Stimulated activated CD4-positive, alpha-beta T cell treated with anti-CD3 and anti-CD28 coated beads, Interleukin-12 subunit alpha, Interleukin-12 subunit beta, amount 100 ng/mL, for 48 hours (primary cell): Measurements from ENCODE around the gene SIL1.
"Not testable (repeated sequence)": the region's sequence is repeated elsewhere in the genome, so short reads cannot be mapped to it uniquely, and the experiment has no call there.

ENCODE experiments used
- DNase-seq, 3 donors: peaks; one replicate each; pipeline ENCODE4 v3.0.0-alpha.2; 2020; ENCODE audit warnings: low read depth in 2 of 3, low spot score in 1 of 3

SIL1 gene

GRCh38 chr5:139204196-139204595 lies 6.0 kb upstream of the SIL1 start:
- DNase-seq = no peak

GRCh38 chr5:139199321-139199720 lies 1.2 kb upstream of the SIL1 start:
- no peak for DNase-seq

- DNase-seq = no peak
Observed at GRCh38 chr5:139196296-139196956, 1.7 kb downstream of the SIL1 start.

DNA sequence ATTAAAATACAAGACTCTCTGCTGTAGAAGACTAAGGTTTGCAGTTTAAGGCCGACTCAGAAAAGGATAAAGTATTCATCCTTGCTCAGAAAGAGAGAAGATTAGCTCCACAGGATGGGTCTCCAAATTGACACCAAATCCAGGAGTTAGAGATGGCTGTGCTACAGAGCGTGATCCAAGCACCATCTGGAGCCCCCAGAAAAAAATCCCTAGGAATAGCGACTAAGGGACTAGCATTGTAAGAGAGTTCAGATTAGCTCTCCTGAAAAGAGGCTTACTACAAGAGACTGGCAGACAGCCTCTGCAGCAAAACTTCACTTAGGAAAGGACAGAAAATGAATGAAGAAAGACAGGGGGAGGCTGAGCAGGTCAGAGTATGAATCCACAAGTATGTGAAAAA lies 3.7 kb downstream of the SIL1 start:
- no peak for DNase-seq

GRCh38 chr5:139193928-139194327 lies 4.2 kb downstream of the SIL1 start:
- DNase-seq = no peak

GRCh38 chr5:139192906-139193305 lies 5.3 kb downstream of the SIL1 start:
- DNase-seq = not testable (repeated sequence)

- not testable (repeated sequence) for DNase-seq
Observed at GRCh38 chr5:139191954-139192353, 6.2 kb downstream of the SIL1 start.

DNA sequence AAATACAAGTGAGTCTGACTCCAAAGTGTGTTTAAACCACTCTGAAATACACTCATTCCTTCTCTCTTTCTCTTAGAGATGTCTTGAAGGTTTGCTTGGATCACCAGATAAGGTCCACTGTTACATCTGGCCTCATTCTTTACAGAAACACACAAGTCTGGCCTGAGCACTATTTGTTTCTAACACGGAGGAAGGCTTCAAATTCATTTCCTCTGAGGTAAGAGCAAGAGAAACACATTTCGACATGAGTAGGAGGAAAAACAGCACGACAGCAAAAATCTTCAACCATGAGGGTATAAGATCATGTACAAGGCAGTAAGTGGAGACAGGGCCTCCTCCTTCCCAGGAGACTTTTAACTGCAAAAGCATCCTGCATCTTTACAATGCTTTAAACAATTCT lies 8.0 kb downstream of the SIL1 start:
- no peak for DNase-seq

- no peak for DNase-seq
Observed at GRCh38 chr5:139188558-139189270, 9.5 kb downstream of the SIL1 start.

- no peak for DNase-seq
Observed at GRCh38 chr5:139186752-139187326, 11.3 kb downstream of the SIL1 start.

DNA sequence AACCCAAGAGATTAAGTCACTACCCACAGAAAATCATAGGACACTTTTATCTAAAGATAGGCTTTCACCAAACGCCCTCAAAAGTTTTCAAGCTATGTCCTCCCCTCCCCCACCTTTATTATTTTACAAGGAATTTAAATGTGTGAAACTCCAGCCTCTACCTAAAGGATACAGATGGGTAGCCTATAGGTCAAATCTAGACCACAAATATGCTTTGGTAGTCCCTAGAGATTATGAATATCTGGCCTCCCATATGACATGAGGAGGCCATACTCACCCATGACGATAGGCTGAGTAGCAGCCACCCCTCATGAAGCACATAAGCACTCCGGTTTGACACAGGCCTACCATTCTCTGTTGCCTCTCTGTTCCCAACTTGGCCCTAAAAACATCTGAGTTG lies 11.9 kb downstream of the SIL1 start:
- DNase-seq = no peak

DNA sequence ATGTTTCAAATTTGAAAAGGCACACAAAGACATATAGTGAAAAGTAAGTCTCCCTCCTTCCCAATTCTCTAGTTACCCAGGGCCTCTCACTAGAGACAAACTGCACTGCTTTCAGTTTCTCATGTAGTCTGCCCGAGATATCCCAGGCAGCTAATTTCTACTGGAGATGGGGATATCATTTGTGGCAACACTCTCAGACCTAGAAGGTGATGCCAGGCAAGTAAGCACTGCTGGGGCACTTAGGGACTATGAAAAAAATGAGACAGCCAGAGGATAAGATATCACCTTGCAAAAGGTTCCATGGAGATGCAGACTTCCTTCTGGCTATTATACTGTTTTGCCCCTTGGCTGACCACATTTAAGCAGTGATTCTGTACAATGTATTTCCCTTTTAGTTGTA lies 12.6 kb downstream of the SIL1 start:
- no peak for DNase-seq

DNA sequence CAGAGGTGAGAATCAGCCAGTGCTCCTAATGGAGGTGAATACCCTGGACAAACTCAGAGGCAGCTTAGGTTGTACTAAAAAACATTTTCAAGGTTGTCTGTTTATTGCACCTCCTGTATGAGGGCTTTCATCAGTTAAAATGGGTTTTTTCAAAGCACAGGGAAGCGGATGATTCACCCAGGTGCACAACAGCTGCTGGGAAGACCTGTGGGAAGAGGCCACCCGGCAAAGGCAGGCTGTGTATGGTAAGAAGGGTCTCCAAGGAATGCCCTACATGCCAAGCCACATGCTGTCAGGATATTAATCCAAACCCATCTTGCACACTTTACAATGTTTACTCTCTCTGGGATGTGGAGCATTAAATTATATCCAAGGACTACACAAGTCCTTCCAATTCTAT lies 14.7 kb downstream of the SIL1 start:
- no peak for DNase-seq

DNA sequence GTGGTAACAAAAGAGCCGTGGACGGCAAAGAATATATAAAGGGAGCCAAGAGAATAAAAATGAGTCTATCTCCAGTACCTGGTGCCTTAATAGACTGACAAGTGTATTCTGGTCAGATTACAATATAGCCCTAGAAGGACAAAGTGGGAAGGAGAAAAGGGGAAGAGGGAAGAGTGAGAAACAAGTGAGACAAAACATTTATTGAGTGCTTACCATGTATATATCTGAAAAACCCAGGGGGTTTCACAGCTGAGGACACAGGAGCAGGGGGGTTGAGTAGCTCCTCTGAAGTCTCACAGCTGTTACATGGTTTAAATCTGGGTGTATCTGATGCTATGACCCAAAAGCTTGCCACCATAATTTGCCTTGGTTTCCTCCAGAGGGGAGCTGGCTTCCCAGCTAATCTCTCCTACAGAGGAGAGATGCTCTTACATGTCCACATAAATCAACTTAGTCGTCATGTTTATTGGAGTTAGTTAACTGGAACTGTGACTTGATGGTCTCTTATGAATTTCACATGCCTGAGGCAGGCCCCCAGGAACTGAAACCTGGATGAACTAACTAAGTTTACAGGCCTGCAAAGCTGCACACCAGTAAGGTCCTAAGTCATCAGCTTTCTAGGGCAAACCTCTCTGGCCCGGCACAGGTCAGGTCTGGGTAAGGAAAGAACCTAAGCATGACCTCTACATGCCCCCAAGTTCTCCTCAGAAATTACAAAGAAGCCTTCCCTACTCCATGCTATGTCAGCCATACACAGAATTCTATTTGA lies 15.5 kb downstream of the SIL1 start:
- DNase-seq = no peak

DNA sequence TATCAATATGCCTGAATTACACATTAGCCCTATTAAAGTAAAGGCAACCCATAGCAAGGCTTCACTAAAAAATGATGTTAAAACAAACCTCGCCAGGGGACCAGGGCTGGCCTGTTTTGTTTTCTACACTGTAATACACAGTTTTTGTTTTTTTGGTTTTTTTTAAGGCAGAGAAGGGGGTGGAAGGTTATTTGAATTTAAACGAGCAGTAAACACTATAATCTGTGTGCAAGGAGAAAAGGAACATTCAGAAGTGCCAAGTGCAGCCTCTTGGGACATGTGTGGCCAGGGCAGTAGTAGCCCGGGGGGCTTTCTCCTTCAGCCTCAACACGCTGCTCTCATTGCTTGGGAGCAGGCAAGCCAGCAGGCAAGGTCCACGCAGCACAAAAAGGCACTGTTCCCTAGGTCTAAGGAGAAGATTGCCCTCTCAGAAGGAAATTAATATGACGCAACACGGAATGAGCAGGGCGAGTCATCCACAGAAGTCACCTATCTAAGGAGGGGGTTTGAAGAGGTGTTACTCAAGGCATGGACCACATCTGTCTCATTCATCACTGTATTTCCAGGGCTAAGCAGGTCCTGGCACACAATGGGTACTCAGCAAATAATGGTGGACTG lies 16.2 kb downstream of the SIL1 start:
- no peak for DNase-seq

DNA sequence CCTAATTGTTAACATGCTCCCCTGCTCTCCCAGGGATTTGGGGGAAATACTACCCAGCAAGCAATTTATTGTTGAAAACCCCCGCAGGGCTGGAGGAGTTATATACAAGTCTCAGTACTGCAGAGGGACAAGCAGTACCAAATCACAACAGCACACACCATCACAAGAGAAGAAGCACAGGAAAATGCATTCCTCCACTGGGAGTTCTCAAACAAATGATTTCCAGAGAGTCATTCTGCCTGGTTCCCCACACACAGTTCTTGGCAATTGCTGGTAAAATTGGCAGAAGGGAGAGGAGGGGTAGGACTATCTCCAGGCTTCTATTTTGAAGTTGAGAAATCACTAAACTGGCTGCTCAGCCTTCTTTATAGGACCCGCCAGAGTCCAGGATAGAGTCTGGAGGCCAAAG lies 16.8 kb downstream of the SIL1 start:
- no peak for DNase-seq

GRCh38 chr5:139180850-139181249 lies 17.3 kb downstream of the SIL1 start:
- no peak for DNase-seq

DNA sequence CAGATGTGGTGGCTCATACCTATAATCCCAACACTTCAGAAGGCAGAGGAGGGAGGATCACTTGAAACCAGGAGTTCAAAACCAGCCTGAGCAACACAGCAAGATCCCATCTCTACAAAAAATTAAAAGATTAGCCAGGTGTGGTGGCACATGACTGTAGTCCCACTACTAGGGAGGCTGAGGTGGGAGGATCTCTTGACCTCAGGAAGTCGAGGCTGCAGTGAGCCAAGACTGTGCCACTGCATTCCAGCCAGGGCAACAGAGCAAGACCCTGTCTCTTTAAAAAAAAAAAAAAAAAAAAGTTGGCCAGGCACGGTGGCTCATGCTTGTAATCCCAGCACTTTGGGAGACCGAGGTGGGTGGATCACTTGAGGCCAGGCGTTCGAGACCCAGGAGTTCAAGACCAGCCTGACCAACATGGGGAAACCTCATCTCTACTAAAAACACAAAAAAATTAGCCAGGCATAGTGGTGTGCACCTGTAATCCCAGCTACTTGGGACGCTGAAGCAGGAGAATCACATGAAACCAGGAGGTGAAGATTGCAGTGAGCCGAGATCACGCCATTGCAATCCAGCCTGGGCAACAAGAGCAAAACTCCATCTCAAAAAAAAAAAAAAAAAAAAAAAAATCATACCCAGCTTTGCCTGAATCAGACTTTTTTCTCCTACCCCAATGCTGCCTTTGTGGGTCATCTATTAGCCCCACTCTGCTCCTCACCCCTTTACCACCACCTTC lies 18.2 kb downstream of the SIL1 start:
- DNase-seq = not testable (repeated sequence)

DNA sequence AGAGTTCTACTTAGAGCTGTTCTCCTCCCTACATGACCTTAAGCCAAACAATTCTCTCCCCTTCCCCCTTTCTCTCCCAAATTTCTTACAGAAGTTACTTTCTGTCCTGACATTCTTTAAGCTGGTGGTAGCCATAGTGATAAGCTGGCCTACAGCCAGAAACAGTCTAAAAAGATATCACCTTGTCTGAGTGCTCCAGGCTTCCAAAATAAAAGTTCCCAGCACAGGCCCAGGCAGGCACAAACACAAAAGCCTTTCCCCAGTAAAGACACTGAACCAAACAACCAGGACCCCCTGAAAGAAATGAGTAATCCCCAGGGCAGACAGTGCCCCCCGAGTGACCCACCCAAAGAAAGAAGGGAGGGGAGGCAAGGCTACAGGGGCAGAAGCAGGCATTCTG lies 19.2 kb downstream of the SIL1 start:
- DNase-seq = no peak

DNA sequence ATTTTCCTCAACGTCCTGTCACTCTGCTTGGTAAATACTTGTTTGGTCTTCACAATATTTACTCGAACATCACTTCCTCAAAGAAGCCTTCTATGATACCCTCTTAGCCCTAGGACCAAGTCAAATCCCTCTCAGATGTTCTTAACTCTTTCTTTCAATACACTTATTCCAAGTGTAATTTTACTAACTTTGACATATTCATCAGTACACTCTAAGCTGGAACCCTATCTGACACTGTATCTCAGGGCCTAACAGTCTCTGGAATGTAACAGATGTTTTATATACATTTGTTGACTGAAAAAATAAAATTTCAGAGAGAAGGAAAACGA lies 19.6 kb downstream of the SIL1 start:
- DNase-seq = no peak
